Measurements from ENCODE around the gene SAMD4B.

- no peak for TF ChIP-seq POLR2AphosphoS5 (IDR thresholded peaks at IDR 0.05)
- TF ChIP-seq POLR2A (IDR thresholded peaks at IDR 0.05), result no peak
- TF ChIP-seq, protein P1, sequence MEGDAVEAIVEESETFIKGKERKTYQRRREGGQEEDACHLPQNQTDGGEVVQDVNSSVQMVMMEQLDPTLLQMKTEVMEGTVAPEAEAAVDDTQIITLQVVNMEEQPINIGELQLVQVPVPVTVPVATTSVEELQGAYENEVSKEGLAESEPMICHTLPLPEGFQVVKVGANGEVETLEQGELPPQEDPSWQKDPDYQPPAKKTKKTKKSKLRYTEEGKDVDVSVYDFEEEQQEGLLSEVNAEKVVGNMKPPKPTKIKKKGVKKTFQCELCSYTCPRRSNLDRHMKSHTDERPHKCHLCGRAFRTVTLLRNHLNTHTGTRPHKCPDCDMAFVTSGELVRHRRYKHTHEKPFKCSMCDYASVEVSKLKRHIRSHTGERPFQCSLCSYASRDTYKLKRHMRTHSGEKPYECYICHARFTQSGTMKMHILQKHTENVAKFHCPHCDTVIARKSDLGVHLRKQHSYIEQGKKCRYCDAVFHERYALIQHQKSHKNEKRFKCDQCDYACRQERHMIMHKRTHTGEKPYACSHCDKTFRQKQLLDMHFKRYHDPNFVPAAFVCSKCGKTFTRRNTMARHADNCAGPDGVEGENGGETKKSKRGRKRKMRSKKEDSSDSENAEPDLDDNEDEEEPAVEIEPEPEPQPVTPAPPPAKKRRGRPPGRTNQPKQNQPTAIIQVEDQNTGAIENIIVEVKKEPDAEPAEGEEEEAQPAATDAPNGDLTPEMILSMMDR (IDR thresholded peaks at IDR 0.05), result no peak
Measured at GRCh38 chr19:39400061-39400460, 57.8 kb downstream of the SAMD4B start.
